Left ventricle myocardium inferior (tissue), 1 donor: Measurements from ENCODE around the gene NFIB. TPM values are rescaled to one million over a fixed set of nuclear protein-coding genes. Genes with fewer than 3 reads are reported as not detected.

Source experiments
- DNase-seq: peaks from one replicate; pipeline ENCODE4 v3.0.0-alpha.2; 2020
- H3K27ac ChIP-seq: fragments of 200-600 bp; replicated peaks from 2 replicates; pipeline ENCODE4 v1.8.0; 2021
- H3K27me3 ChIP-seq: fragments of 200-600 bp; 2 replicates; pipeline ENCODE4 v1.8.0; 2021; ENCODE audit warnings: low read depth
- H3K36me3 ChIP-seq: fragments of 200-600 bp; 2 replicates; pipeline ENCODE4 v1.8.0; 2021
- H3K4me1 ChIP-seq: fragments of 200-600 bp; 2 replicates; pipeline ENCODE4 v1.8.0; 2021
- H3K4me3 ChIP-seq: fragments of 200-600 bp; 2 replicates; pipeline ENCODE4 v1.8.0; 2021; ENCODE audit warnings: mild to moderate bottlenecking, moderate library complexity
- H3K9me3 ChIP-seq: fragments of 200-600 bp; replicated peaks from 2 replicates; pipeline ENCODE4 v1.8.0; 2021
- CTCF ChIP-seq: fragments of 200-600 bp; IDR thresholded peaks from 2 replicates; pipeline ENCODE4 v1.8.0; 2021; ENCODE audit warnings: antibody characterized with exemption, mild to moderate bottlenecking, borderline replicate concordance
- intact Hi-C: fragments of 100-400 bp; cut with micrococcal nuclease; formaldehyde crosslinking; loops from one replicate; pipeline ENCODE4 v1.11.0; 2022
- total RNA-seq: library from RNA; stranded (reverse); fragmentation: NEBNext Ultra II Directional; extraction: Animal tissue kit (Norgen Biotek cat#: 25700); gene quantifications from one replicate; pipeline ENCODE4 v1.2.1, GENCODE V29; 2021
- donor health status: DM: no; HTN: yes; CAD: no; lungs with severe emphysema.

NFIB gene
- total RNA-seq, 1 donor from 2014 or later = 110 TPM

GRCh38 chr9:14317667-14318320 is 3.9 kb upstream of the NFIB start:
- intact Hi-C loops = loop anchor here (10.0 kb wide), 1 partner anchor 223 kb away; no protein-coding TSS in a partner anchor
- no peaks in the 10 kb centered on the region for H3K36me3 ChIP-seq
- no peaks in the 10 kb centered on the region for H3K27me3 ChIP-seq
- H3K4me3 ChIP-seq = peak overlapping the region; percentile 80
- H3K4me1 ChIP-seq = peaks cover 74% of the 10 kb centered on the region
- peak overlapping the region; percentile 100 for H3K27ac ChIP-seq
- no peaks in the 10 kb centered on the region for H3K9me3 ChIP-seq
- DNase-seq = no peak
- TF ChIP-seq CTCF = no peak

- no peak for TF ChIP-seq CTCF
- H3K27me3 ChIP-seq = no peaks in the 10 kb centered on the region
- intact Hi-C loops = loop anchor here (10.0 kb wide), 1 partner anchor 222 kb away; no protein-coding TSS in a partner anchor
- no peak for DNase-seq
- no peaks in the 10 kb centered on the region for H3K36me3 ChIP-seq
- peak overlapping the region; percentile 80 for H3K4me3 ChIP-seq
- H3K27ac ChIP-seq = peak overlapping the region; percentile 100
- H3K9me3 ChIP-seq = no peaks in the 10 kb centered on the region
- peaks cover 74% of the 10 kb centered on the region for H3K4me1 ChIP-seq
These were observed 2.8 kb upstream of the NFIB start for GRCh38 chr9:14316602-14317300.

- no peaks in the 10 kb centered on the region for H3K36me3 ChIP-seq
- peak overlapping the region; percentile 100 for H3K27ac ChIP-seq
- H3K4me3 ChIP-seq = peak overlapping the region; percentile 80
- peaks cover 70% of the 10 kb centered on the region for H3K4me1 ChIP-seq
- no peak for TF ChIP-seq CTCF
- H3K27me3 ChIP-seq = no peaks in the 10 kb centered on the region
- DNase-seq = peak; percentile 35
- intact Hi-C loops = loop anchor here (10.0 kb wide), 1 partner anchor 221 kb away; no protein-coding TSS in a partner anchor
- no peaks in the 10 kb centered on the region for H3K9me3 ChIP-seq
These were observed 2.1 kb upstream of the NFIB start for GRCh38 chr9:14315875-14316601.

GRCh38 chr9:14314929-14315874 is 1.3 kb upstream of the NFIB start:
- Histone ChIP-seq H3K4me1 (peaks cover 70% of the 10 kb centered on the region), H3K27me3 (no peaks in the 10 kb centered on the region), H3K36me3 (no peaks in the 10 kb centered on the region), H3K27ac (peak overlapping the region; percentile 100), H3K4me3 (peak overlapping the region; percentile 80), H3K9me3 (no peaks in the 10 kb centered on the region)
- intact Hi-C loops = loop anchor here (10.0 kb wide), 1 partner anchor 220 kb away; no protein-coding TSS in a partner anchor
- no peak for TF ChIP-seq CTCF
- DNase-seq = peak; percentile 98
